HEK293T (cell line): ENCODE results near the gene PIP5K1B.

Source experiments
- BHLHE40 ChIP-seq: fragments of 450-650 bp; IDR thresholded peaks from 2 replicates; pipeline ENCODE4 v1.6.1; 2016; ENCODE audit warnings: mild to moderate bottlenecking, moderate library complexity, borderline replicate concordance
- FOXK2 ChIP-seq: fragments of 450-650 bp; IDR thresholded peaks from 2 replicates; pipeline ENCODE4 v1.6.1; 2016; ENCODE audit warnings: mild to moderate bottlenecking
- LEF1 ChIP-seq: fragments of 450-650 bp; IDR thresholded peaks from 2 replicates; pipeline ENCODE4 v1.6.1; 2017; ENCODE audit warnings: mild to moderate bottlenecking, borderline replicate concordance
- NFRKB ChIP-seq: fragments of 450-650 bp; IDR thresholded peaks from 2 replicates; pipeline ENCODE4 v1.6.1; 2016; ENCODE audit warnings: mild to moderate bottlenecking, moderate library complexity
- PKNOX1 ChIP-seq: fragments of 450-650 bp; IDR thresholded peaks from 2 replicates; pipeline ENCODE4 v1.6.1; 2016
- SP1 ChIP-seq: fragments of 450-650 bp; IDR thresholded peaks from 2 replicates; pipeline ENCODE4 v1.6.1; 2017
- SUZ12 ChIP-seq: fragments of 450-650 bp; IDR thresholded peaks from 2 replicates; pipeline ENCODE4 v1.6.1; 2016; ENCODE audit warnings: mild to moderate bottlenecking
- TARDBP ChIP-seq: fragments of 450-650 bp; IDR thresholded peaks from 2 replicates; pipeline ENCODE4 v1.6.1; 2016

- TF ChIP-seq PKNOX1 (no peak), TARDBP (no peak), SUZ12 (no peak), LEF1 (no peak), FOXK2 (no peak), SP1 (no peak), BHLHE40 (no peak), NFRKB (no peak)
These were observed 326.0 kb downstream of the PIP5K1B start for GRCh38 chr9:69030851-69031645.
